GM12878 (cell line): ENCODE measurements around the gene UVRAG. TPM values are rescaled to one million over a fixed set of nuclear protein-coding genes. Genes with fewer than 3 reads are reported as not detected.

Experiments
- ATAC-seq: fragments of 200-7000 bp; cut with Tn5 transposase; 3 replicates; pipeline ENCODE4 v1.9.1; 2020; ENCODE audit warnings: mild to moderate bottlenecking, moderate library complexity
- BruUV-seq: library from RNA; stranded (reverse); fragments of 400-500 nt; replicated peaks from 2 replicates; lab custom pipeline; 2021; lab: Mats Ljungman, UMichigan
- CTCF ChIA-PET: fragments of 300-600 bp; sonication (Branson Sonifier 250); formaldehyde crosslinking; extraction: SDS; loops from one replicate; lab custom pipeline; 2021; ENCODE audit warnings: inconsistent platforms; lab: Yijun Ruan, JAX
- POLR2A ChIA-PET: fragments of 350-600 bp; formaldehyde crosslinking; extraction: SDS; loops from one replicate; lab custom pipeline; 2021; ENCODE audit warnings: inconsistent platforms; lab: Charles Lee
- RAD21 ChIA-PET: fragments of 300-600 bp; sonication (Branson Sonifier 250); formaldehyde crosslinking; loops from one replicate; lab custom pipeline; 2023; ENCODE audit warnings: antibody characterized with exemption; ENCODE audit not compliant: unreplicated experiment; lab: Charles Lee
- SMC1A ChIA-PET: fragments of 300-600 bp; sonication (Branson Sonifier 250); formaldehyde crosslinking; loops from one replicate; lab custom pipeline; 2023; ENCODE audit not compliant: unreplicated experiment, uncharacterized antibody; lab: Charles Lee
- DNase-seq: peaks from one replicate; pipeline ENCODE4 v3.0.0-alpha.2; 2011; ENCODE audit warnings: low read depth, low spot score
- FAIRE-seq: peaks from 3 replicates; lab custom pipeline; 2011; peaks lifted over from hg19 to GRCh38; lab: Jason Lieb, UNC
- H2AFZ ChIP-seq: 2 replicates; pipeline ENCODE4 v1.6.0; 2011; ENCODE audit warnings: low read depth, low read length, control low read depth; ENCODE audit not compliant: control insufficient read depth
- H3K27ac ChIP-seq: 2 replicates; pipeline ENCODE4 v1.5.1; 2011; ENCODE audit warnings: control low read depth; ENCODE audit not compliant: control insufficient read depth, insufficient read depth
- H3K27me3 ChIP-seq, 2 experiments: replicated peaks in 1 of 2; 2 replicates each; pipeline versions ENCODE4 v1.6.0 to v1.6.1; 2011; ENCODE audit warnings: low read length in 1 of 2; ENCODE audit not compliant: control insufficient read depth in 2 of 2, insufficient read depth in 2 of 2
- H3K36me3 ChIP-seq, 2 experiments: 2 replicates each; pipeline ENCODE4 v1.5.1; 2011; ENCODE audit warnings: low read length in 1 of 2; ENCODE audit not compliant: control insufficient read depth in 2 of 2, insufficient read depth in 2 of 2
- H3K4me1 ChIP-seq: 2 replicates; pipeline ENCODE4 v1.6.1; 2011; ENCODE audit warnings: mild to moderate bottlenecking, low read length, moderate library complexity, mixed read lengths; ENCODE audit not compliant: control insufficient read depth, insufficient read depth
- H3K4me2 ChIP-seq: 2 replicates; pipeline ENCODE4 v1.6.0; 2011; ENCODE audit warnings: control low read depth; ENCODE audit not compliant: control insufficient read depth, insufficient read depth
- H3K4me3 ChIP-seq: fragments of 200-600 bp; sonication (generic); 2 replicates; pipeline ENCODE4 v1.5.1; 2016
- H3K79me2 ChIP-seq: 2 replicates; pipeline ENCODE4 v1.6.0; 2011; ENCODE audit warnings: low read length; ENCODE audit not compliant: control insufficient read depth, insufficient read depth
- H3K9ac ChIP-seq: 2 replicates; pipeline ENCODE4 v1.8.0; 2011; ENCODE audit warnings: low read length, control low read depth, mixed read lengths; ENCODE audit not compliant: control insufficient read depth, insufficient read depth
- H3K9me3 ChIP-seq: replicated peaks from 3 replicates; pipeline ENCODE4 v1.5.1; 2011; ENCODE audit warnings: mild to moderate bottlenecking, low read length; ENCODE audit not compliant: control insufficient read depth, insufficient read depth
- H4K20me1 ChIP-seq: 2 replicates; pipeline ENCODE4 v1.6.0; 2011; ENCODE audit not compliant: control insufficient read depth, insufficient read depth
- BHLHE40 ChIP-seq, 2 experiments: fragments of 450-650 bp in 1 of 2; IDR thresholded peaks; 2 replicates each; pipeline ENCODE4 v1.6.1; 2011 to 2017; ENCODE audit warnings: low read depth in 2 of 2, borderline replicate concordance in 1 of 2, improper control_type of control experiment in 1 of 2, low read length in 1 of 2, mild to moderate bottlenecking in 1 of 2
- CEBPB ChIP-seq, 2 experiments: fragments of 150-350 bp in 1 of 2; IDR thresholded peaks; 2 replicates each; pipeline ENCODE4 v1.6.1; 2012 to 2014; ENCODE audit warnings: low read depth in 2 of 2, low read length in 2 of 2, borderline replicate concordance in 1 of 2, inconsistent platforms in 1 of 2
- DPF2 ChIP-seq: fragments of 450-650 bp; IDR thresholded peaks from 2 replicates; pipeline ENCODE4 v1.6.1; 2017; ENCODE audit warnings: mild to moderate bottlenecking
- ESRRA ChIP-seq: IDR thresholded peaks from 2 replicates; pipeline ENCODE4 v1.6.1; 2012; ENCODE audit warnings: mild to moderate bottlenecking, low read length, improper control_type of control experiment
- EZH2 ChIP-seq: IDR thresholded peaks from 2 replicates; pipeline ENCODE4 v1.6.1; 2012; ENCODE audit warnings: low read depth, mild to moderate bottlenecking, control low read depth, inconsistent platforms, low read length, borderline replicate concordance; ENCODE audit not compliant: control insufficient read depth
- FOXK2 ChIP-seq: fragments of 450-650 bp; IDR thresholded peaks from 2 replicates; pipeline ENCODE4 v1.6.1; 2017; ENCODE audit warnings: mild to moderate bottlenecking, moderate library complexity
- GATAD2B ChIP-seq: fragments of 450-650 bp; conservative IDR thresholded peaks from 2 replicates; pipeline ENCODE4 v1.6.1; 2017; ENCODE audit warnings: low read depth, mild to moderate bottlenecking, moderate library complexity
- HDAC6 ChIP-seq: fragments of 200-600 bp; sonication (generic); IDR thresholded peaks from one replicate; pipeline ENCODE4 v1.8.0; 2017; ENCODE audit warnings: antibody characterized with exemption; ENCODE audit not compliant: unreplicated experiment
- JUNB ChIP-seq: IDR thresholded peaks from 2 replicates; pipeline ENCODE4 v1.6.1; 2016; ENCODE audit warnings: antibody characterized with exemption, mild to moderate bottlenecking
- KDM1A ChIP-seq: fragments of 200-600 bp; sonication (generic); IDR thresholded peaks from 2 replicates; pipeline ENCODE4 v1.6.1; 2016; ENCODE audit warnings: borderline replicate concordance
- NR2C2 ChIP-seq: IDR thresholded peaks from 2 replicates; pipeline ENCODE4 v1.6.1; 2011; ENCODE audit warnings: borderline replicate concordance, low read depth; ENCODE audit not compliant: control insufficient read depth, insufficient read length
- NR2F1 ChIP-seq: fragments of 450-650 bp; conservative IDR thresholded peaks from 2 replicates; pipeline ENCODE4 v1.6.1; 2017; ENCODE audit warnings: mild to moderate bottlenecking
- PML ChIP-seq: IDR thresholded peaks from 2 replicates; pipeline ENCODE4 v1.6.1; 2012; ENCODE audit warnings: low read length, inconsistent platforms
- STAT3 ChIP-seq: IDR thresholded peaks from 2 replicates; pipeline ENCODE4 v1.6.1; 2011; ENCODE audit warnings: low read depth, low read length, improper control_type of control experiment
- SUZ12 ChIP-seq: fragments of 200-600 bp; sonication (generic); IDR thresholded peaks from one replicate; pipeline ENCODE4 v1.6.1; 2018; ENCODE audit warnings: antibody characterized with exemption, mild to moderate bottlenecking; ENCODE audit not compliant: unreplicated experiment
- YY1 ChIP-seq: IDR thresholded peaks from 2 replicates; pipeline ENCODE4 v1.6.1; 2011; ENCODE audit warnings: low read depth, mild to moderate bottlenecking, low read length
- ZNF24 ChIP-seq: fragments of 450-650 bp; IDR thresholded peaks from 2 replicates; pipeline ENCODE4 v1.6.1; 2017; ENCODE audit warnings: antibody characterized with exemption, mild to moderate bottlenecking
- ZNF384 ChIP-seq: IDR thresholded peaks from 2 replicates; pipeline ENCODE4 v1.6.1; 2012; ENCODE audit warnings: low read depth, mild to moderate bottlenecking, low read length, improper control_type of control experiment, borderline replicate concordance
- WGBS: methylation state at CpG from one replicate; pipeline ENCODE4 v1.1.6; 2016; ENCODE audit warnings: low lambda C conversion rate; ENCODE audit not compliant: insufficient replicate concordance, insufficient coverage; ENCODE audit errors: missing lambda C conversion rate; 5-methylcytosine and 5-hydroxymethylcytosine counted together
- in situ Hi-C: fragments of 300-500 bp; cut with MboI; formaldehyde crosslinking; loops from 9 replicates; pipeline ENCODE4 v1.14.3; 2018; ENCODE audit warnings: mixed read lengths
- intact Hi-C: fragments of 100-400 bp; cut with micrococcal nuclease; formaldehyde crosslinking; loops from one replicate; pipeline ENCODE4 v1.14.2; 2022; ENCODE audit not compliant: unreplicated experiment
- polyA plus RNA-seq, 11 experiments: library from polyadenylated mRNA; depleted of rRNA in 4 of 11; unstranded in 6 of 11; stranded (reverse) in 5 of 11; fragments of >200 nt; fragmentation: Nextera tagmentation in 4 of 11; fragmentation: Illumina TruSeq in 1 of 11; extraction: Ambion mirVana in 4 of 11; extraction: Trizol in 1 of 11; gene quantifications; 1 replicate in 1 of 11; 2 replicates in 10 of 11; pipeline versions ENCODE4 v1.2.1 to v1.2.3, GENCODE V29; 2011 to 2016; ENCODE audit warnings: inconsistent platforms in 2 of 11, missing spikeins in 2 of 11, low read depth in 1 of 11
- total RNA-seq, 4 experiments: library from RNA; depleted of rRNA in 3 of 4; stranded (reverse); fragments of >200 nt in 3 of 4; fragmentation: Illumina TruSeq in 1 of 4; extraction: Trizol in 1 of 4; gene quantifications; 2 replicates each; pipeline versions ENCODE4 v1.2.1 to v1.2.3, GENCODE V29; 2013 to 2021
- TF ChIP-seq, protein P1 (sequence below): IDR thresholded peaks from 2 replicates; pipeline ENCODE4 v1.6.1; 2011; ENCODE audit warnings: low read depth, low read length, improper control_type of control experiment, borderline replicate concordance
- TF ChIP-seq, protein P2 (sequence below): fragments of 450-650 bp; IDR thresholded peaks from 2 replicates; pipeline ENCODE4 v1.6.1; 2016; ENCODE audit warnings: mild to moderate bottlenecking

UVRAG gene
- total and polyA plus RNA-seq, 10 of the 15 experiments (the other 5 are each of a cell fraction or from before 2014, with no cell fraction given): 7.0 to 43.4 (median 37.0) TPM

DNA sequence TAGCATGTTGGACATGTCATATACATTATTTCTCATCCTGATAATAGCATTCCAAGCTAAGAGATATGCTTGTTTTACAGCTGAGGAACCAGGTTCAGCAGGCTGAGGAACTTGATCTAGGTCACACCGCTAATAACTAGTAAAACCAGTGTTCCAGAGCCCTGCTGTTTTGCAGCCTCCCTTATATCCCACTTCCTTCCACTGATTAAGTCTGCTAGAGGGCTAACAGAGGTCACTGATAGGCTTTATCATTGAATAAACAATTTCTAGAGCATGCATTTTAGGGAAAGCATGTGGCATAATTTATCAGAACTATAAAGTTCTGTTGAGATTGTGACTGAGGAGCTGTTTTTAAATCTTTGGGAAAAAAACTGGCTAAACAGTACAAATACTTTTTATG lies 54.0 kb downstream of the UVRAG start:
- Histone ChIP-seq H3K4me1 (peaks cover 20% of the 10 kb centered on the region), H3K36me3 (no peaks in the 10 kb centered on the region; a peak in 1 of 4 replicates), H4K20me1 (no peaks in the 10 kb centered on the region; the same call in 1 of the 2 replicates), H3K9ac (no peak overlapping the region), H2AFZ (no peak overlapping the region), H3K4me3 (no peak overlapping the region), H3K9me3 (no peaks in the 10 kb centered on the region; the same call in 2 of the 3 replicates), H3K4me2 (no peak overlapping the region), H3K79me2 (peaks cover 57% of the 10 kb centered on the region), H3K27ac (no peak overlapping the region), H3K27me3 (no peaks in the 10 kb centered on the region)
- FAIRE-seq: no peak
- CTCF ChIA-PET: interaction anchor here (1.0 to 9.4 kb wide), 20 partner anchors 9 to 283 kb away, joined by 3 to 234 read pairs (median 10); partner anchors contain the start of gene UVRAG
- intact Hi-C loops (no loop called here), in situ Hi-C loops (loop anchor here (5.0 to 10.0 kb wide), 2 partner anchors 62 to 154 kb away; partner anchors contain the start of gene MOGAT2)
- SMC1A ChIA-PET: interaction anchor here (0.6 to 13.5 kb wide), 18 partner anchors 11 to 284 kb away, joined by 3 to 238 read pairs (median 8); partner anchors contain the start of gene UVRAG
- RAD21 ChIA-PET: interaction anchor here (1.1 to 13.5 kb wide), 10 partner anchors 12 to 284 kb away, joined by 3 to 172 read pairs (median 6); partner anchors contain the start of gene UVRAG
- no peak for TF ChIP-seq NR2C2
- no peak for TF ChIP-seq HDAC6
- no peak for TF ChIP-seq ZNF24
- TF ChIP-seq ESRRA: no peak
- TF ChIP-seq EZH2: no peak
- TF ChIP-seq, protein P1, sequence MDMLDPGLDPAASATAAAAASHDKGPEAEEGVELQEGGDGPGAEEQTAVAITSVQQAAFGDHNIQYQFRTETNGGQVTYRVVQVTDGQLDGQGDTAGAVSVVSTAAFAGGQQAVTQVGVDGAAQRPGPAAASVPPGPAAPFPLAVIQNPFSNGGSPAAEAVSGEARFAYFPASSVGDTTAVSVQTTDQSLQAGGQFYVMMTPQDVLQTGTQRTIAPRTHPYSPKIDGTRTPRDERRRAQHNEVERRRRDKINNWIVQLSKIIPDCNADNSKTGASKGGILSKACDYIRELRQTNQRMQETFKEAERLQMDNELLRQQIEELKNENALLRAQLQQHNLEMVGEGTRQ: no peak
- no peak for TF ChIP-seq FOXK2
- no peak for TF ChIP-seq KDM1A
- no peak for TF ChIP-seq PML
- TF ChIP-seq SUZ12: no peak
- no peak for TF ChIP-seq ZNF384
- no peak for TF ChIP-seq CEBPB (IDR thresholded peaks at IDR 0.05; ENCODE audit: borderline replicate concordance in 1 of 2, low read depth in 2 of 2, low read length in 2 of 2)
- TF ChIP-seq JUNB: no peak
- TF ChIP-seq NR2F1: no peak
- no peak for TF ChIP-seq GATAD2B
- no peak for TF ChIP-seq DPF2
- no peak for TF ChIP-seq BHLHE40 (IDR thresholded peaks at IDR 0.05; ENCODE audit: borderline replicate concordance in 1 of 2, low read depth in 2 of 2, low read length in 1 of 2)
- no peak for TF ChIP-seq STAT3
- no peak for TF ChIP-seq YY1
- TF ChIP-seq, protein P2, sequence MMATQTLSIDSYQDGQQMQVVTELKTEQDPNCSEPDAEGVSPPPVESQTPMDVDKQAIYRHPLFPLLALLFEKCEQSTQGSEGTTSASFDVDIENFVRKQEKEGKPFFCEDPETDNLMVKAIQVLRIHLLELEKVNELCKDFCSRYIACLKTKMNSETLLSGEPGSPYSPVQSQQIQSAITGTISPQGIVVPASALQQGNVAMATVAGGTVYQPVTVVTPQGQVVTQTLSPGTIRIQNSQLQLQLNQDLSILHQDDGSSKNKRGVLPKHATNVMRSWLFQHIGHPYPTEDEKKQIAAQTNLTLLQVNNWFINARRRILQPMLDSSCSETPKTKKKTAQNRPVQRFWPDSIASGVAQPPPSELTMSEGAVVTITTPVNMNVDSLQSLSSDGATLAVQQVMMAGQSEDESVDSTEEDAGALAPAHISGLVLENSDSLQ: no peak
- no peak for DNase-seq
- no TSS peak for BruUV-seq
- WGBS: 100% methylated on average over 1 of the region's 1 CpG
- ATAC-seq: no peak
- POLR2A ChIA-PET: interaction anchor here (1.0 kb wide), 2 partner anchors 57 to 66 kb away, joined by 3 to 7 read pairs; no protein-coding TSS in a partner anchor
